Neuronal stem cell (in vitro differentiated cells): ENCODE measurements around the gene XYLT1.

Experiments used
- DNase-seq: peaks from one replicate; pipeline ENCODE4 v3.0.0-alpha.2; 2013; ENCODE audit warnings: low spot score
- H2AFZ ChIP-seq: one replicate; pipeline ENCODE4 v1.6.1; 2013; ENCODE audit warnings: mild to moderate bottlenecking, low read length, inconsistent platforms
- H2AK5ac ChIP-seq: 2 replicates; pipeline ENCODE4 v1.6.1; 2013; ENCODE audit warnings: low read depth, mild to moderate bottlenecking, inconsistent platforms, low read length, moderate library complexity, mixed read lengths
- H2BK120ac ChIP-seq: 2 replicates; pipeline ENCODE4 v1.6.1; 2013; ENCODE audit warnings: low read depth, mild to moderate bottlenecking, inconsistent platforms, low read length, moderate library complexity, mixed read lengths
- H2BK12ac ChIP-seq: one replicate; pipeline ENCODE4 v1.6.1; 2013; ENCODE audit warnings: low read length, inconsistent platforms
- H2BK15ac ChIP-seq: 2 replicates; pipeline ENCODE4 v1.6.1; 2013; ENCODE audit warnings: mild to moderate bottlenecking, low read length, inconsistent platforms, mixed read lengths
- H2BK5ac ChIP-seq: one replicate; pipeline ENCODE4 v1.6.1; 2013; ENCODE audit warnings: inconsistent platforms, mild to moderate bottlenecking, low read length, moderate library complexity
- H3K14ac ChIP-seq: one replicate; pipeline ENCODE4 v1.6.1; 2013; ENCODE audit warnings: low read length, inconsistent platforms
- H3K18ac ChIP-seq: 2 replicates; pipeline ENCODE4 v1.6.1; 2013; ENCODE audit warnings: low read length, inconsistent platforms
- H3K23ac ChIP-seq: 2 replicates; pipeline ENCODE4 v1.6.1; 2013; ENCODE audit warnings: low read depth, mild to moderate bottlenecking, mixed read lengths, low read length, inconsistent platforms; ENCODE audit not compliant: poor library complexity
- H3K27ac ChIP-seq: replicated peaks from 3 replicates; pipeline ENCODE4 v1.5.1; 2013; ENCODE audit warnings: low read length, inconsistent platforms
- H3K27me3 ChIP-seq, 3 experiments: 2 replicates each; pipeline ENCODE4 v1.6.1; 2013; ENCODE audit warnings: low read length in 3 of 3, mild to moderate bottlenecking in 2 of 3, inconsistent platforms in 1 of 3, low read depth in 1 of 3, mixed read lengths in 1 of 3, moderate library complexity in 1 of 3; ENCODE audit not compliant: control insufficient read depth in 3 of 3, insufficient read depth in 3 of 3
- H3K36me3 ChIP-seq, 2 donors: replicated peaks in 1 of 2; 2 replicates each; pipeline ENCODE4 v1.6.1; 2013; ENCODE audit warnings: low read length in 2 of 2; ENCODE audit not compliant: control insufficient read depth in 2 of 2, insufficient read depth in 2 of 2
- H3K4ac ChIP-seq: 2 replicates; pipeline ENCODE4 v1.6.1; 2013; ENCODE audit warnings: inconsistent platforms, mild to moderate bottlenecking, low read length, moderate library complexity
- H3K4me1 ChIP-seq, 2 donors: 1 replicate in 1 of 2; 2 replicates in 1 of 2; pipeline ENCODE4 v1.6.1; 2013; ENCODE audit warnings: low read length in 2 of 2, low read depth in 1 of 2; ENCODE audit not compliant: control insufficient read depth in 2 of 2, insufficient read depth in 1 of 2
- H3K4me2 ChIP-seq: one replicate; pipeline ENCODE4 v1.6.1; 2013; ENCODE audit warnings: mild to moderate bottlenecking, low read length, inconsistent platforms; ENCODE audit not compliant: insufficient read depth, poor library complexity, severe bottlenecking
- H3K4me3 ChIP-seq, 2 donors: 2 replicates each; pipeline ENCODE4 v1.5.1; 2013; ENCODE audit warnings: low read length in 2 of 2, mild to moderate bottlenecking in 2 of 2, inconsistent platforms in 1 of 2, moderate library complexity in 1 of 2
- H3K79me1 ChIP-seq: one replicate; pipeline ENCODE4 v1.6.1; 2013; ENCODE audit warnings: low read depth, mild to moderate bottlenecking, inconsistent platforms, low read length, moderate library complexity
- H3K9ac ChIP-seq: one replicate; pipeline ENCODE4 v1.6.1; 2013; ENCODE audit warnings: mild to moderate bottlenecking, low read depth, low read length, inconsistent platforms; ENCODE audit not compliant: poor library complexity
- H3K9me3 ChIP-seq, 2 donors: replicated peaks in 1 of 2; 2 replicates each; pipeline versions ENCODE3 to v1.6.1; 2013; ENCODE audit warnings: low read length in 2 of 2, mild to moderate bottlenecking in 2 of 2, inconsistent platforms in 1 of 2, low read depth in 1 of 2, mixed read lengths in 1 of 2, moderate library complexity in 1 of 2; ENCODE audit not compliant: control insufficient read depth in 2 of 2, insufficient read depth in 1 of 2
- H4K8ac ChIP-seq: one replicate; pipeline ENCODE4 v1.6.1; 2013; ENCODE audit warnings: low read depth, mild to moderate bottlenecking, inconsistent platforms, low read length, moderate library complexity
- H4K91ac ChIP-seq: one replicate; pipeline ENCODE4 v1.6.1; 2013; ENCODE audit warnings: low read length, low read depth, mild to moderate bottlenecking, inconsistent platforms; ENCODE audit not compliant: poor library complexity
- WGBS, 2 donors: extraction: QIAGEN DNeasy Blood & Tissue Kit; methylation state at CpG; one replicate each; pipeline ENCODE4 v1.1.7; 2013; ENCODE audit warnings: missing lambda C conversion rate in 2 of 2, mixed read lengths in 1 of 2; ENCODE audit not compliant: insufficient read length in 2 of 2, insufficient replicate concordance in 1 of 2; ENCODE audit errors: extremely low coverage in 2 of 2; 5-methylcytosine and 5-hydroxymethylcytosine counted together

XYLT1 gene

GRCh38 chr16:17238285-17239028 is 232.3 kb downstream of the XYLT1 start:
- Histone ChIP-seq H3K79me1 (no peaks in the 10 kb centered on the region), H2BK5ac (no peak overlapping the region), H3K9ac (no peak overlapping the region), H3K27me3 (no peaks in the 10 kb centered on the region), H3K14ac (no peak overlapping the region), H3K27ac (no peak overlapping the region), H3K4me2 (no peak overlapping the region), H3K23ac (no peak overlapping the region), H2AK5ac (no peak overlapping the region), H2BK120ac (no peak overlapping the region), H2AFZ (no peak overlapping the region), H3K4me1 (no peaks in the 10 kb centered on the region), H3K4ac (no peak overlapping the region), H4K8ac (no peak overlapping the region), H3K18ac (no peak overlapping the region), H3K36me3 (peaks cover 0 to 6% of the 10 kb centered on the region in 2 donors), H3K4me3 (no peak overlapping the region), H2BK12ac (no peak overlapping the region), H3K9me3 (no peaks in the 10 kb centered on the region), H4K91ac (no peak overlapping the region), H2BK15ac (no peak overlapping the region)
- no CpG with 5 or more reads among the region's 8 CpGs for WGBS, 2 donors
- no peak for DNase-seq

GRCh38 chr16:17237350-17237944 is 233.3 kb downstream of the XYLT1 start:
- H2BK12ac ChIP-seq = no peak overlapping the region
- no peak overlapping the region for H3K4ac ChIP-seq
- no peak overlapping the region for H4K91ac ChIP-seq
- no peak overlapping the region for H3K9ac ChIP-seq
- peaks cover 0 to 2% of the 10 kb centered on the region in 2 donors for H3K4me1 ChIP-seq
- no CpG with 5 or more reads among the region's 8 CpGs for WGBS, 2 donors
- no peak overlapping the region for H3K27ac ChIP-seq
- no peaks in the 10 kb centered on the region for H3K27me3 ChIP-seq
- no peaks in the 10 kb centered on the region for H3K9me3 ChIP-seq
- no peak overlapping the region for H3K4me3 ChIP-seq
- H3K79me1 ChIP-seq = no peaks in the 10 kb centered on the region
- H2AK5ac ChIP-seq = no peak overlapping the region
- no peak overlapping the region for H2AFZ ChIP-seq
- no peak for DNase-seq
- no peak overlapping the region for H3K4me2 ChIP-seq
- H3K18ac ChIP-seq = no peak overlapping the region
- H4K8ac ChIP-seq = no peak overlapping the region
- H2BK15ac ChIP-seq = no peak overlapping the region
- H3K14ac ChIP-seq = no peak overlapping the region
- no peak overlapping the region for H2BK5ac ChIP-seq
- H2BK120ac ChIP-seq = no peak overlapping the region
- H3K23ac ChIP-seq = no peak overlapping the region
- H3K36me3 ChIP-seq = peaks cover 0 to 6% of the 10 kb centered on the region in 2 donors

DNA sequence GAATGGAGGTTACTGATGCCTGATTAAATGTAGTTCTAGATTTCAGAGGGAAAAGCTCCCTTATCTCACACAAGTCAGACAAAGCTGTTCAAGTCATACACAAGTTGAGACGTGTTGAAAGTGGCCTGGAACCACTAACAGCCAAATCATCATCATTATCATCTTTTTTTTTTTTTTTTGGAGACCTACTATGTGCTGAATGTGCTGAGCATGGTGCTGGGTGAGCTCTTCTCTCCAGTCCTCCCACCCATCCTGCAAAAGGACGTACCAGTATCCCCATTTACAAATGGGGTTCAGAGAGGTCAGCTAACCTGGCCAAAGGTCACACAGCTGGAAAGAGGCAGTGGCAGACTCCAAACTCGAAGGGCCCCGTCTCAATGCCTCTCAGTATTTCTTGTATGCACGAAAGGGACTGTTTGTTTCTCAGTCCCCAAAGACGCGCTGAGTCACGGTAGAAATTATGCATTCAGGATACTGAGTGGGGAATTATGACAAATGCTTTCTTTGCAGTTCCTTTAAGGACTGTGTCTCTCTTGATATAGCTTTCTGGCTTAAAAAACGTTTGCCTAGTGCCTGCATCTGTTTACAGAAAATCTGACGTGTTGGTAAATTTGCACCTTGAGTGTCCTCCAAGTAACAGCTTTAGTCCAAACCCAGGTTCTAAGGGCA is 235.5 kb downstream of the XYLT1 start:
- H4K8ac ChIP-seq = no peak overlapping the region
- no peak overlapping the region for H2BK120ac ChIP-seq
- H3K79me1 ChIP-seq = no peaks in the 10 kb centered on the region
- no peaks in the 10 kb centered on the region for H3K27me3 ChIP-seq
- H2BK12ac ChIP-seq = no peak overlapping the region
- H3K4me1 ChIP-seq = peaks cover 0 to 2% of the 10 kb centered on the region in 2 donors
- H3K36me3 ChIP-seq = peaks cover 0 to 6% of the 10 kb centered on the region in 2 donors
- no peaks in the 10 kb centered on the region for H3K9me3 ChIP-seq
- no peak overlapping the region for H3K14ac ChIP-seq
- no peak for DNase-seq
- H3K18ac ChIP-seq = no peak overlapping the region
- no peak overlapping the region for H2BK5ac ChIP-seq
- H2AK5ac ChIP-seq = no peak overlapping the region
- H2BK15ac ChIP-seq = no peak overlapping the region
- no peak overlapping the region for H3K9ac ChIP-seq
- no peak overlapping the region for H2AFZ ChIP-seq
- no peak overlapping the region for H4K91ac ChIP-seq
- no CpG with 5 or more reads among the region's 10 CpGs for whole genome bisulfite sequencing, 2 donors
- no peak overlapping the region for H3K27ac ChIP-seq
- H3K4me3 ChIP-seq = no peak overlapping the region
- no peak overlapping the region for H3K23ac ChIP-seq
- no peak overlapping the region for H3K4me2 ChIP-seq
- H3K4ac ChIP-seq = no peak overlapping the region

DNA sequence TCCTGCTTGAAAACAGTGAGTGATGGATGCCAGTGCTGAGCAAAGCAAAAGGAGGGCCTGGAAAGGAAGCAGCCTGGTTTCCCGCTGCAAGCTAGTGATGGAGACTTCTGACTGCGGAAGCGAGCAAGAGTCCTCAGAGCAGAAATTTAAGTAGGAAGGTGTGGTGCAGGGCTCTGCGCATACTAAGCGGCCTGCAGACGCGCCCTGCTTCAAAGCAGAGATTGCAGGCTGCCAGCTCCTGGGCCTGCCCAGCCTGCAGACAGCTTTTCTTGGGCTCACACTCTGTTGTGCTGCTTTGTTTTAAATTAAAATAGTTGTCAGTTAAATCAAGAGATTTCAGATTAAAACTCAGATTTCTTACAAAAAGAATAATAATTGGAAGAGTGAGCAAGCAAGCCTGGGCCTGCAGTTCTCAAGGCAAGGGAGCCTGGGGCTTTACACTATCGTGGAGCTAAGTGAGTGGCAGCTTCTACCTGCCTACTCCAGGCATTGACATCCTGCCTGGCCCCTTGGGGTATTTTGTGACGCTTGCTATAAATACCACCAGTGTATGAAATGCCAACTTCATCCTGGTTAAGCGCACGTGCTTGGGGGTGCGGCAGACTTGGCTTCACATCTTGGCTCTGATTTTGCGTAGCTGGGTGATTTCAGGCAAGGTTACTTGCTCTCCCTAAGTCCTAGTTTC is 237.3 kb downstream of the XYLT1 start:
- no peaks in the 10 kb centered on the region for H3K27me3 ChIP-seq
- no peak overlapping the region for H3K4me3 ChIP-seq
- H3K9ac ChIP-seq = peak overlapping the region; percentile 24
- no peak overlapping the region for H3K18ac ChIP-seq
- H3K23ac ChIP-seq = no peak overlapping the region
- no peak overlapping the region for H3K14ac ChIP-seq
- no CpG with 5 or more reads among the region's 13 CpGs for WGBS, 2 donors
- H4K8ac ChIP-seq = no peak overlapping the region
- no peak overlapping the region for H3K4ac ChIP-seq
- peaks cover 0 to 3% of the 10 kb centered on the region in 2 donors for H3K4me1 ChIP-seq
- no peaks in the 10 kb centered on the region for H3K9me3 ChIP-seq
- H2BK5ac ChIP-seq = no peak overlapping the region
- H2AK5ac ChIP-seq = peak overlapping the region; percentile 40
- no peak overlapping the region for H2BK12ac ChIP-seq
- H2AFZ ChIP-seq = no peak overlapping the region
- no peak overlapping the region for H4K91ac ChIP-seq
- no peak for DNase-seq
- H3K27ac ChIP-seq = no peak overlapping the region
- H2BK120ac ChIP-seq = no peak overlapping the region
- H3K36me3 ChIP-seq = peaks cover 0 to 6% of the 10 kb centered on the region in 2 donors
- H3K4me2 ChIP-seq = no peak overlapping the region
- H3K79me1 ChIP-seq = no peaks in the 10 kb centered on the region
- no peak overlapping the region for H2BK15ac ChIP-seq
